Mesendoderm (in vitro differentiated cells): Measurements from ENCODE around the gene RAB26.

Source experiments
- DNase-seq: peaks from one replicate; pipeline ENCODE4 v3.0.0; 2013
- H2AK5ac ChIP-seq: 2 replicates; pipeline ENCODE4 v1.6.1; 2013; ENCODE audit warnings: low read length, inconsistent platforms
- H2BK120ac ChIP-seq: 2 replicates; pipeline ENCODE4 v1.6.1; 2013; ENCODE audit warnings: low read depth, mild to moderate bottlenecking, low read length, moderate library complexity, mixed read lengths
- H2BK15ac ChIP-seq: replicated peaks from 2 replicates; pipeline ENCODE4 v1.6.1; 2013; ENCODE audit warnings: low read depth, mild to moderate bottlenecking, moderate library complexity
- H2BK5ac ChIP-seq: 2 replicates; pipeline ENCODE4 v1.6.1; 2013; ENCODE audit warnings: low read length, inconsistent platforms
- H3K18ac ChIP-seq: 2 replicates; pipeline ENCODE4 v1.6.1; 2013; ENCODE audit warnings: mild to moderate bottlenecking, low read length, mixed read lengths
- H3K23ac ChIP-seq: one replicate; pipeline ENCODE4 v1.6.1; 2013; ENCODE audit warnings: low read length
- H3K27ac ChIP-seq: 2 replicates; pipeline ENCODE4 v1.5.1; 2013; ENCODE audit warnings: low read depth, mild to moderate bottlenecking, inconsistent platforms, low read length, moderate library complexity
- H3K27me3 ChIP-seq: 2 replicates; pipeline ENCODE4 v1.6.1; 2013; ENCODE audit warnings: low read length, control low read depth, mild to moderate bottlenecking, inconsistent platforms; ENCODE audit not compliant: insufficient read depth, poor library complexity
- H3K36me3 ChIP-seq: 2 replicates; pipeline ENCODE4 v1.6.1; 2013; ENCODE audit warnings: low read length, inconsistent platforms; ENCODE audit not compliant: control insufficient read depth, insufficient read depth
- H3K4ac ChIP-seq: one replicate; pipeline ENCODE4 v1.6.1; 2013; ENCODE audit warnings: low read depth, mild to moderate bottlenecking, low read length, moderate library complexity
- H3K4me1 ChIP-seq: 2 replicates; pipeline ENCODE4 v1.6.1; 2013; ENCODE audit warnings: low read depth, low read length, inconsistent platforms; ENCODE audit not compliant: control insufficient read depth
- H3K4me2 ChIP-seq: 2 replicates; pipeline ENCODE4 v1.6.1; 2013; ENCODE audit warnings: low read length
- H3K4me3 ChIP-seq: 2 replicates; pipeline ENCODE4 v1.5.1; 2013; ENCODE audit warnings: mild to moderate bottlenecking, low read length
- H3K56ac ChIP-seq: one replicate; pipeline ENCODE4 v1.6.1; 2013; ENCODE audit warnings: low read length
- H3K79me1 ChIP-seq: 2 replicates; pipeline ENCODE4 v1.6.1; 2013; ENCODE audit warnings: low read length, inconsistent platforms
- H3K79me2 ChIP-seq: 2 replicates; pipeline ENCODE4 v1.6.1; 2013; ENCODE audit warnings: mild to moderate bottlenecking, low read length; ENCODE audit not compliant: control insufficient read depth, insufficient read depth
- H3K9ac ChIP-seq: 2 replicates; pipeline ENCODE4 v1.6.1; 2013; ENCODE audit warnings: low read length, inconsistent platforms
- H4K5ac ChIP-seq: one replicate; pipeline ENCODE4 v1.6.1; 2013; ENCODE audit warnings: low read length
- H4K8ac ChIP-seq: one replicate; pipeline ENCODE4 v1.6.1; 2013; ENCODE audit warnings: low read depth, mild to moderate bottlenecking, control low read depth, low read length, moderate library complexity
- WGBS: extraction: QIAGEN DNeasy Blood & Tissue Kit; methylation state at CpG from one replicate; pipeline ENCODE4 v1.1.7; 2013; ENCODE audit warnings: low lambda C conversion rate, missing lambda C conversion rate; ENCODE audit not compliant: insufficient coverage; ENCODE audit errors: extremely low coverage; 5-methylcytosine and 5-hydroxymethylcytosine counted together

Gene RAB26

GRCh38 chr16:2181952-2182351, 33.5 kb downstream of the RAB26 start:
- WGBS, result no CpG with 5 or more reads among the region's 20 CpGs
- Histone ChIP-seq H2BK5ac (no peak overlapping the region), H3K9ac (no peak overlapping the region), H4K8ac (no peak overlapping the region), H3K4me2 (no peak overlapping the region), H3K23ac (no peak overlapping the region), H3K36me3 (peaks cover 2% of the 10 kb centered on the region), H3K27me3 (no peaks in the 10 kb centered on the region), H3K18ac (no peak overlapping the region), H3K79me2 (no peaks in the 10 kb centered on the region), H2BK120ac (no peak overlapping the region), H3K4me1 (no peaks in the 10 kb centered on the region), H3K27ac (no peak overlapping the region), H3K4ac (no peak overlapping the region), H3K4me3 (no peak overlapping the region), H3K79me1 (no peaks in the 10 kb centered on the region), H2BK15ac (no peak overlapping the region), H4K5ac (no peak overlapping the region), H2AK5ac (no peak overlapping the region), H3K56ac (no peak overlapping the region)
- no peak for DNase-seq

- no peak overlapping the region for H3K4me3 ChIP-seq
- no peak overlapping the region for H3K23ac ChIP-seq
- H4K8ac ChIP-seq, result no peak overlapping the region
- H3K36me3 ChIP-seq, result no peaks in the 10 kb centered on the region
- H3K27me3 ChIP-seq, result no peaks in the 10 kb centered on the region
- no peak for DNase-seq
- no peak overlapping the region for H2BK5ac ChIP-seq
- no peak overlapping the region for H4K5ac ChIP-seq
- H2AK5ac ChIP-seq, result no peak overlapping the region
- no peaks in the 10 kb centered on the region for H3K79me2 ChIP-seq
- no peak overlapping the region for H3K4me2 ChIP-seq
- no peak overlapping the region for H2BK120ac ChIP-seq
- no peaks in the 10 kb centered on the region for H3K79me1 ChIP-seq
- no peak overlapping the region for H3K18ac ChIP-seq
- no peaks in the 10 kb centered on the region for H3K4me1 ChIP-seq
- H3K9ac ChIP-seq, result no peak overlapping the region
- H2BK15ac ChIP-seq, result no peak overlapping the region
- H3K4ac ChIP-seq, result no peak overlapping the region
- no peak overlapping the region for H3K56ac ChIP-seq
- no CpG with 5 or more reads among the region's 30 CpGs for WGBS
- H3K27ac ChIP-seq, result no peak overlapping the region
These were observed 35.2 kb downstream of the RAB26 start for GRCh38 chr16:2183671-2184070.

DNA sequence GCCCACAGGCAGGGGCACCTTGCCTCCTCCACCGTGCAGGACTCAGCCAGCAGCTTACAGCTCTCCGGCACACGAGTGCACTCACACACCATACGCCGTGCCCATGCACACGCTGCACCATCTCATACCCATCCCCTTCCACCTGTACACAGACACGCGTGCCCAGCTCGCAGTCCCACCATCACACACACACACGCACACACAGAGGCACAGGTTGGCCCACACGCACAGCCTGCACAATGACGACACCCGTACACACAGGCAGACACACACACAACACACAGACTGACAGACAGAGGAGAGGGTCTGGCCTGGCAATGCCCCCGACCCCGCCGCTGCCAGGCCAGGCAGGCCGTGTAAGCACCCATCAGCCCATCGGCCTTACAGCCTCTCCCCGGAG, 35.9 kb downstream of the RAB26 start:
- Histone ChIP-seq H3K56ac (no peak overlapping the region), H3K23ac (no peak overlapping the region), H3K36me3 (no peaks in the 10 kb centered on the region), H3K79me2 (no peaks in the 10 kb centered on the region), H2BK5ac (no peak overlapping the region), H3K27ac (no peak overlapping the region), H3K18ac (no peak overlapping the region), H3K4me2 (no peak overlapping the region), H2BK15ac (no peak overlapping the region), H4K8ac (no peak overlapping the region), H3K4me1 (no peaks in the 10 kb centered on the region), H3K27me3 (no peaks in the 10 kb centered on the region), H3K79me1 (no peaks in the 10 kb centered on the region), H2BK120ac (no peak overlapping the region), H2AK5ac (no peak overlapping the region), H3K4me3 (no peak overlapping the region), H4K5ac (no peak overlapping the region), H3K4ac (no peak overlapping the region), H3K9ac (no peak overlapping the region)
- no CpG with 5 or more reads among the region's 19 CpGs for WGBS
- no peak for DNase-seq

GRCh38 chr16:2184962-2185361, 36.5 kb downstream of the RAB26 start:
- Histone ChIP-seq H4K8ac (no peak overlapping the region), H3K4me3 (no peak overlapping the region), H3K27ac (no peak overlapping the region), H3K23ac (no peak overlapping the region), H3K56ac (no peak overlapping the region), H3K27me3 (no peaks in the 10 kb centered on the region), H4K5ac (no peak overlapping the region), H3K4me2 (no peak overlapping the region), H3K36me3 (no peaks in the 10 kb centered on the region), H3K79me1 (no peaks in the 10 kb centered on the region), H2AK5ac (no peak overlapping the region), H3K79me2 (no peaks in the 10 kb centered on the region), H3K4me1 (no peaks in the 10 kb centered on the region), H2BK5ac (no peak overlapping the region), H2BK120ac (no peak overlapping the region), H3K4ac (no peak overlapping the region), H3K9ac (no peak overlapping the region), H3K18ac (no peak overlapping the region), H2BK15ac (no peak overlapping the region)
- WGBS, result no CpG with 5 or more reads among the region's 20 CpGs
- no peak for DNase-seq

- Histone ChIP-seq H2BK15ac (no peak overlapping the region), H3K18ac (no peak overlapping the region), H3K27me3 (no peaks in the 10 kb centered on the region), H3K23ac (no peak overlapping the region), H2BK120ac (no peak overlapping the region), H3K4me2 (no peak overlapping the region), H4K8ac (no peak overlapping the region), H3K4me1 (no peaks in the 10 kb centered on the region), H3K27ac (no peak overlapping the region), H4K5ac (no peak overlapping the region), H3K56ac (no peak overlapping the region), H3K4me3 (no peak overlapping the region), H3K9ac (no peak overlapping the region), H3K36me3 (no peaks in the 10 kb centered on the region), H3K79me1 (no peaks in the 10 kb centered on the region), H3K79me2 (no peaks in the 10 kb centered on the region), H2BK5ac (no peak overlapping the region), H2AK5ac (no peak overlapping the region), H3K4ac (no peak overlapping the region)
- no peak for DNase-seq
- no CpG with 5 or more reads among the region's 13 CpGs for WGBS
These were observed 37.6 kb downstream of the RAB26 start for GRCh38 chr16:2186064-2186463.

DNA sequence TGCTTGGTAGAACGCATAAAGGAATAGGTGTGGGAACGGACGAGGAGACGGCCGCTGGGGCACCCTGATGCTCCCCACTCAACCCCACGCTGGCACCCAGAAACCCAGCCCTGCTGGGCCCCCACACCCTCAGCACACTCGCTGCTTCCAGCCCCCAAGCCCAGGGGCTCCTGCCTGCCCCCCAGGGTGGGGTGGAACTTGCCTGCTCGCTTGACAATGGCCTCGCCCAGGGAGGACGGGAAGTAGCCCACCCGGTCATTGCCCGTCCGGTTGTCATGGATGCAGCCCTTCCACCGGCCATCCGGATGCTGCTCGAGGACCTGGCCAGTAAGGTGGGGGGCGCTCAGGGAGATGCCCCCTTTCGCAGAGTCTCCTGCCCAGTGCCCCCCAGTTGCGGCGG, 38.1 kb downstream of the RAB26 start:
- Histone ChIP-seq H3K18ac (no peak overlapping the region), H3K4me3 (no peak overlapping the region), H3K23ac (no peak overlapping the region), H3K56ac (no peak overlapping the region), H4K5ac (no peak overlapping the region), H3K27ac (no peak overlapping the region), H3K27me3 (no peaks in the 10 kb centered on the region), H2BK15ac (no peak overlapping the region), H3K4ac (no peak overlapping the region), H3K9ac (no peak overlapping the region), H3K4me2 (no peak overlapping the region), H3K79me1 (no peaks in the 10 kb centered on the region), H3K36me3 (no peaks in the 10 kb centered on the region), H2AK5ac (no peak overlapping the region), H3K4me1 (no peaks in the 10 kb centered on the region), H4K8ac (no peak overlapping the region), H2BK5ac (no peak overlapping the region), H3K79me2 (no peaks in the 10 kb centered on the region), H2BK120ac (no peak overlapping the region)
- no peak for DNase-seq
- WGBS, result no CpG with 5 or more reads among the region's 20 CpGs
